ENCODE measurements around the gene ABHD8. TPM values are rescaled to one million over a fixed set of nuclear protein-coding genes. Genes with fewer than 3 reads are reported as not detected.

ABHD8 gene
- total and polyA plus RNA-seq, 2 of the 13 experiments (the other 11 are each of a cell fraction or from before 2014, with no cell fraction given), result 6.3 to 7.2 TPM

DNA sequence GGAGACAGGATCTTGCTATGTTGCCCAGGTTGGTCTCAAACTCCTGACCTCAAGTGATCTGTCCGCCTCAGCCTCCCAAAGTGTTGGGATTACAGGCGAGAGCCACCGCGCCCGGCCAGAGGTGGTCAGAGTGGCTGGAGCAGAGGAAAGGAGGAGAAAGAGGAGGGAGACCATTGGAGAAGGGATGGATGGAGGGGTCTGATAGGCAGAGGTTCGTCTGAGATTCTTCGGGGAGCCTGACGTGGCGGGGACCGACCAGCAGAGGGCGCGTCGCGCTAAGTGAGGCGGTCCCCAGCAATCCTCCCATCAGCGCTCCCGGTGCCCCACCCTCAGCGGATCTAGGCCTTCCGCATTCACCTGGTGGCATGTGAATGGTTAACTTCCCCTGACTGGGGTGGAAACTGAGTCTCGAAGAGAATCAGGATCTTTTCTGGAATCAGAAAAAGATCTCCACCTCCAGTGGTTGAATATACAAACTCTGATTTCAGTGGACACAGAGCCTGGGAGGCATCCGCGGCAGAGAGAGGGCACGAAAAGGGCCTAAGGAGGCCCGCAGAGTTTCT, 43.0 kb upstream of the ABHD8 start (continued):
- TF ChIP-seq AHDC1 (CRISPR knock-in tag; IDR thresholded peaks at IDR 0.05; ENCODE audit: borderline replicate concordance) (no peak), ZFP90 (CRISPR knock-in tag; IDR thresholded peaks at IDR 0.05; ENCODE audit: borderline replicate concordance) (0 out of 2 replicates have a peak, but pooled peaks have one; percentile 32), ZNF10 (CRISPR knock-in tag; IDR thresholded peaks at IDR 0.05; ENCODE audit: borderline replicate concordance, low read depth) (no peak), NCOA2 (CRISPR knock-in tag; IDR thresholded peaks at IDR 0.05) (no peak), FOXM1 (CRISPR knock-in tag; IDR thresholded peaks at IDR 0.05) (no peak), ZNF563 (CRISPR knock-in tag; IDR thresholded peaks at IDR 0.05) (no peak), THAP11 (CRISPR knock-in tag; IDR thresholded peaks at IDR 0.05) (peak; percentile 59; the same call in 1 of the 2 replicates), MED1 (CRISPR knock-in tag; IDR thresholded peaks at IDR 0.05) (no peak), ZSCAN25 (CRISPR knock-in tag; IDR thresholded peaks at IDR 0.05) (no peak), SMAD3 (CRISPR knock-in tag; IDR thresholded peaks at IDR 0.05) (no peak), ATF7 (IDR thresholded peaks at IDR 0.05) (no peak), ATF7 (CRISPR knock-in tag; IDR thresholded peaks at IDR 0.05) (no peak), POLR2AphosphoS5 (IDR thresholded peaks at IDR 0.05; ENCODE audit: low read depth, low read length) (no peak), MEIS2 (CRISPR knock-in tag; IDR thresholded peaks at IDR 0.05) (no peak), THAP8 (CRISPR knock-in tag; IDR thresholded peaks at IDR 0.05; ENCODE audit: borderline replicate concordance) (no peak), FIP1L1 (IDR thresholded peaks at IDR 0.05; ENCODE audit: borderline replicate concordance, insufficient read depth, low read depth, low read length) (no peak), HNRNPL (IDR thresholded peaks at IDR 0.05; ENCODE audit: low read depth, low read length) (no peak), ZMYM2 (CRISPR knock-in tag; IDR thresholded peaks at IDR 0.05) (no peak), ZNF446 (CRISPR knock-in tag; IDR thresholded peaks at IDR 0.05) (no peak), ZKSCAN5 (CRISPR knock-in tag; IDR thresholded peaks at IDR 0.05) (no peak)
- TF ChIP-seq, protein P1, sequence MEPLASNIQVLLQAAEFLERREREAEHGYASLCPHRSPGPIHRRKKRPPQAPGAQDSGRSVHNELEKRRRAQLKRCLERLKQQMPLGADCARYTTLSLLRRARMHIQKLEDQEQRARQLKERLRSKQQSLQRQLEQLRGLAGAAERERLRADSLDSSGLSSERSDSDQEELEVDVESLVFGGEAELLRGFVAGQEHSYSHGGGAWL (CRISPR knock-in tag; IDR thresholded peaks at IDR 0.05), result peak; percentile 46; the same call in 1 of the 2 replicates
- TF ChIP-seq, protein P2, sequence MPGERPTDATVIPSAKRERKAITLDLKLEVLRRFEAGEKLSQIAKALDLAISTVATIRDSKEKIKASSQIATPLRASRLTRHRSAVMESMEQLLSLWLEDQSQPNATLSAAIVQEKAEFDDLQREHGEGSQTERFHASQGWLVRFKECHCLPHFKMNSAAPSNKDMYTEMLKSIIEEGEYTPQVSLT (CRISPR knock-in tag; IDR thresholded peaks at IDR 0.05; ENCODE audit: borderline replicate concordance, low read depth), result no peak
- TF ChIP-seq, protein P3, sequence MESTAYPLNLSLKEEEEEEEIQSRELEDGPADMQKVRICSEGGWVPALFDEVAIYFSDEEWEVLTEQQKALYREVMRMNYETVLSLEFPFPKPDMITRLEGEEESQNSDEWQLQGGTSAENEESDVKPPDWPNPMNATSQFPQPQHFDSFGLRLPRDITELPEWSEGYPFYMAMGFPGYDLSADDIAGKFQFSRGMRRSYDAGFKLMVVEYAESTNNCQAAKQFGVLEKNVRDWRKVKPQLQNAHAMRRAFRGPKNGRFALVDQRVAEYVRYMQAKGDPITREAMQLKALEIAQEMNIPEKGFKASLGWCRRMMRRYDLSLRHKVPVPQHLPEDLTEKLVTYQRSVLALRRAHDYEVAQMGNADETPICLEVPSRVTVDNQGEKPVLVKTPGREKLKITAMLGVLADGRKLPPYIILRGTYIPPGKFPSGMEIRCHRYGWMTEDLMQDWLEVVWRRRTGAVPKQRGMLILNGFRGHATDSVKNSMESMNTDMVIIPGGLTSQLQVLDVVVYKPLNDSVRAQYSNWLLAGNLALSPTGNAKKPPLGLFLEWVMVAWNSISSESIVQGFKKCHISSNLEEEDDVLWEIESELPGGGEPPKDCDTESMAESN (CRISPR knock-in tag; conservative IDR thresholded peaks at IDR 0.05), result no peak
